Activated T-cell treated with anti-CD3 and anti-CD28 coated beads, Interleukin-2, amount 50 U/mL, for 72 hours (primary cell): ENCODE measurements around the gene KCNQ4. TPM values are rescaled to one million over a fixed set of nuclear protein-coding genes. Genes with fewer than 3 reads are reported as not detected.
A peak's percentile ranks its signal among the peaks of the same experiment; 100 is the strongest.

Source experiments
- ATAC-seq, 2 donors: fragments of 150-1000 bp; cut with Tn5 transposase; replicated peaks in 1 of 2; 2 replicates each; pipeline ENCODE4 v1.10.0; 2021; ENCODE audit warnings: moderate library complexity in 2 of 2, mild to moderate bottlenecking in 1 of 2
- DNase-seq, 2 donors: peaks; one replicate each; pipeline ENCODE4 v3.0.0; 2021 to 2022; ENCODE audit warnings: mixed read lengths in 1 of 2
- H3K27ac Mint-ChIP-seq: one replicate; pipeline ENCODE4 v1.8.0; 2022; ENCODE audit warnings: mild to moderate bottlenecking, moderate library complexity, mixed read lengths
- H3K27me3 Mint-ChIP-seq: one replicate; pipeline ENCODE4 v1.8.0; 2022; ENCODE audit warnings: low read depth, mixed read lengths
- H3K36me3 Mint-ChIP-seq, 2 donors: one replicate each; pipeline ENCODE4 v1.8.0; 2022; ENCODE audit warnings: mixed read lengths in 2 of 2, mild to moderate bottlenecking in 1 of 2; ENCODE audit not compliant: insufficient read depth in 2 of 2
- H3K4me1 Mint-ChIP-seq: one replicate; pipeline ENCODE4 v1.8.0; 2022; ENCODE audit warnings: low read depth, mixed read lengths
- H3K4me3 Mint-ChIP-seq, 2 donors: one replicate each; pipeline ENCODE4 v1.8.0; 2022; ENCODE audit warnings: mild to moderate bottlenecking in 2 of 2, mixed read lengths in 2 of 2, moderate library complexity in 2 of 2
- H3K9me3 Mint-ChIP-seq, 2 donors: one replicate each; pipeline ENCODE4 v1.8.0; 2022; ENCODE audit warnings: mixed read lengths in 2 of 2
- total RNA-seq, 2 donors: library from RNA; stranded (reverse); gene quantifications; one replicate each; pipeline ENCODE4 v1.2.3, GENCODE V29; 2022

The KCNQ4 gene
- total RNA-seq, 2 donors from 2014 or later, result 0.58 to 0.60 TPM

GRCh38 chr1:40873863-40874472 is 90.4 kb downstream of the KCNQ4 start:
- H3K36me3 Mint-ChIP-seq, result peaks cover 12 to 16% of the 10 kb centered on the region in 2 donors
- no peak for DNase-seq
- H3K4me1 Mint-ChIP-seq, result peaks cover 22% of the 10 kb centered on the region
- no peaks in the 10 kb centered on the region for H3K27me3 Mint-ChIP-seq
- no peak overlapping the region for H3K4me3 Mint-ChIP-seq
- H3K27ac Mint-ChIP-seq, result peak overlapping the region; percentile 8
- no peak for ATAC-seq
- H3K9me3 Mint-ChIP-seq, result peaks cover 6 to 10% of the 10 kb centered on the region in 2 donors

GRCh38 chr1:40876436-40876761 is 92.8 kb downstream of the KCNQ4 start:
- peak overlapping the region; percentile 30 for H3K27ac Mint-ChIP-seq
- H3K4me1 Mint-ChIP-seq, result peaks cover 22% of the 10 kb centered on the region
- DNase-seq (no peak), ATAC-seq (no peak)
- H3K4me3 Mint-ChIP-seq, result no peak overlapping the region
- no peaks in the 10 kb centered on the region for H3K27me3 Mint-ChIP-seq
- peaks cover 12 to 16% of the 10 kb centered on the region in 2 donors for H3K36me3 Mint-ChIP-seq
- peaks cover 6 to 10% of the 10 kb centered on the region in 2 donors for H3K9me3 Mint-ChIP-seq

DNA sequence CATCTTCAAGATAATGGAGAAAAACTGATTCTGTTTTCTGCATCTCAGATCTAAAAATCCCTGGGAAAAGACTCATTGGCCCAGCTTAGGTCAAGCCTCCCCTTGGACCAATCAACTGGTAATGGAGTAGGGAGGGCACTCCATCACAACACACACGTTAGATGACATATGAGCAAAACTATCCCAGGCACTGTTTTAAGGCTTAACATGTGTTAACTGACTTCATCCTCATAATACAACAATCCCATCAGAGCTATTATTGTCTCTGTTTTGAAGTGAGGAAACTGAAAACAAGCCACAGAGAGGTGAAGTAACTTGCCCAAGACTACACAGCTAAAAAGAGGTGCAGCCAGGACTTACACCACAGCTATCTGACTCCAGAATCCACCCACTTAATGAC is 93.3 kb downstream of the KCNQ4 start:
- Mint-ChIP-seq H3K4me1 (peaks cover 22% of the 10 kb centered on the region), H3K4me3 (no peak overlapping the region), H3K36me3 (peaks cover 12 to 16% of the 10 kb centered on the region in 2 donors), H3K27ac (no peak overlapping the region), H3K9me3 (peaks cover 6 to 10% of the 10 kb centered on the region in 2 donors), H3K27me3 (no peaks in the 10 kb centered on the region)
- ATAC-seq (no peak), DNase-seq (no peak)

- peak in 1 of 2 donors; percentile 16 for DNase-seq
- no peak overlapping the region for H3K27ac Mint-ChIP-seq
- peaks cover 6 to 10% of the 10 kb centered on the region in 2 donors for H3K9me3 Mint-ChIP-seq
- H3K27me3 Mint-ChIP-seq, result peaks cover 3% of the 10 kb centered on the region
- peaks cover 12 to 16% of the 10 kb centered on the region in 2 donors for H3K36me3 Mint-ChIP-seq
- no peak overlapping the region for H3K4me3 Mint-ChIP-seq
- H3K4me1 Mint-ChIP-seq, result peaks cover 22% of the 10 kb centered on the region
- peak in 1 of 2 donors; percentile 27 for ATAC-seq
These were observed 94.1 kb downstream of the KCNQ4 start for GRCh38 chr1:40877698-40878097.

- DNase-seq (no peak), ATAC-seq (no peak)
- peaks cover 19% of the 10 kb centered on the region for H3K4me1 Mint-ChIP-seq
- no peak overlapping the region for H3K27ac Mint-ChIP-seq
- no peak overlapping the region for H3K4me3 Mint-ChIP-seq
- H3K9me3 Mint-ChIP-seq, result peaks cover 6 to 10% of the 10 kb centered on the region in 2 donors
- peaks cover 13% of the 10 kb centered on the region for H3K27me3 Mint-ChIP-seq
- peaks cover 12 to 16% of the 10 kb centered on the region in 2 donors for H3K36me3 Mint-ChIP-seq
These were observed 95.3 kb downstream of the KCNQ4 start for GRCh38 chr1:40878906-40879305.

GRCh38 chr1:40879482-40880175 is 96.0 kb downstream of the KCNQ4 start:
- Mint-ChIP-seq H3K27me3 (peaks cover 16% of the 10 kb centered on the region), H3K36me3 (peaks cover 12 to 16% of the 10 kb centered on the region in 2 donors), H3K9me3 (peaks cover 6 to 10% of the 10 kb centered on the region in 2 donors), H3K4me3 (no peak overlapping the region), H3K27ac (no peak overlapping the region), H3K4me1 (peaks cover 19% of the 10 kb centered on the region)
- ATAC-seq (no peak), DNase-seq (no peak)

DNA sequence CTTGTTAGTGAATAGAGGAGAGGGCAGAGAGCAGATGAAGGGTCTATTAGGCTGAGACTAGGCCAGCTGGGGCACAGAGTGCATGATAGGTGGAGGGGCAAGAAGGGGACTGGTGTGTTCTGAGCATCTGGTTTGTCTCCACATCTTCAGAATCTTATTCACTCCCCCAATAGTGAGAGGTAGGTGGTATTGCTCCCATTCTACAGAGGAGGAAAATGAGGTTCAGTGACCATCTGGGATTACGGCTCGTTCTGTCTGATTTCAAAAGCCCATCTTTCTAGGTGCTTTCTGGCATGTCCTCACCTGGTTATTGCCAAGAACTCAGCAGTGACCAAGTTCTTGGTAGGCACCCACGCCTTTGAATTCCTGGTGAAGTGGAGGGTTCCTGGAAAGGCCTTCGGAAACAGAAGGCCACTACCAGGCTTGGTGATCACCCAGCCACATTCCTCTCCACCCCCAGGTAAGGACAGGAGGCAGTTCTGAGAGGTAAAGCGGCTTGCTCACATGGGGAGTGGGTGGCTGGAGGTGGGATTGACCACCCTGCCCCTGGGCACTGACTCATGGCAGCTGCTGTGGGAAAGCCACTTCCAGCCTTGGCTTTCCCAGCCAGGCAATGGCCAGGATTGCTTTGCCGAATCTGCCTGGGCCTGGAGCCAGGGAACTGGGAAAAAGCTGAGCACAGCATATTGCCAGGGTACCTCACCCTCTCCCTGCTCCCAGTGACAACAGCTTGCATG is 97.4 kb downstream of the KCNQ4 start:
- H3K4me1 Mint-ChIP-seq, result peaks cover 8% of the 10 kb centered on the region
- H3K27ac Mint-ChIP-seq, result no peak overlapping the region
- peaks cover 7 to 8% of the 10 kb centered on the region in 2 donors for H3K36me3 Mint-ChIP-seq
- DNase-seq, result no peak
- peaks cover 26% of the 10 kb centered on the region for H3K27me3 Mint-ChIP-seq
- H3K9me3 Mint-ChIP-seq, result peaks cover under 1 to 5% of the 10 kb centered on the region in 2 donors
- no peak for ATAC-seq
- no peak overlapping the region for H3K4me3 Mint-ChIP-seq

- peaks cover 15% of the 10 kb centered on the region for H3K4me1 Mint-ChIP-seq
- no peaks in the 10 kb centered on the region for H3K9me3 Mint-ChIP-seq
- peaks cover 46% of the 10 kb centered on the region for H3K27me3 Mint-ChIP-seq
- no peaks in the 10 kb centered on the region for H3K36me3 Mint-ChIP-seq
- peak overlapping the region; percentile 17 to 71 for H3K4me3 Mint-ChIP-seq
- no peak for ATAC-seq
- DNase-seq, result no peak
- H3K27ac Mint-ChIP-seq, result no peak overlapping the region
These were observed 100.6 kb downstream of the KCNQ4 start for GRCh38 chr1:40884055-40884795.

- Mint-ChIP-seq H3K4me1 (peaks cover 15% of the 10 kb centered on the region), H3K27ac (peak overlapping the region; percentile 8), H3K9me3 (no peaks in the 10 kb centered on the region), H3K27me3 (peaks cover 46% of the 10 kb centered on the region), H3K4me3 (no peak overlapping the region), H3K36me3 (no peaks in the 10 kb centered on the region)
- DNase-seq (no peak), ATAC-seq (no peak)
These were observed 102.9 kb downstream of the KCNQ4 start for GRCh38 chr1:40886318-40887011.

DNA sequence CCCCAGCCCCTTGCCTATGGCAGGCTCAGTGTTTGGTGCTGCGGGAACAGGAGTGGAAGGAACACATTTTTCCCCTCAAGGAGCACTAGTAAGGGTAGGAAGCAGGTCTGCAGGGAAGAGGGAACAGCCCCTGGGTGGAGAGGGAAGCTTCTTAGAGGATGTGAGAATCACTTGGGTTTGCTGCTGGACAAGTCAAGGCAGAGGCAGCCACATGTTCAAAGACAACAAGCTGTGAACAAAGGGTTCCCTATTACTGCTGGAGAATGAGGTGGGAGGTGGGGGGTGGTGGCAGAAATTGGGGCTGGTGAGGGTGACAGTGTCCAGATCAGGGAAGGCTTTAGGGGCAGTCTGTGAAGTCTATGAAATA is 103.4 kb downstream of the KCNQ4 start:
- ATAC-seq, result no peak
- Mint-ChIP-seq H3K27me3 (peaks cover 46% of the 10 kb centered on the region), H3K36me3 (no peaks in the 10 kb centered on the region), H3K4me3 (no peak overlapping the region), H3K27ac (no peak overlapping the region), H3K9me3 (no peaks in the 10 kb centered on the region), H3K4me1 (peaks cover 15% of the 10 kb centered on the region)
- DNase-seq, result no peak

GRCh38 chr1:40887652-40888051 is 104.1 kb downstream of the KCNQ4 start:
- Mint-ChIP-seq H3K4me3 (no peak overlapping the region), H3K9me3 (no peaks in the 10 kb centered on the region)

More at GRCh38 chr1:40887652-40888051, 104.1 kb downstream of the KCNQ4 start:
- no peak for ATAC-seq
- Mint-ChIP-seq H3K27me3 (peaks cover 43% of the 10 kb centered on the region), H3K4me1 (peaks cover 15% of the 10 kb centered on the region), H3K27ac (no peak overlapping the region), H3K36me3 (no peaks in the 10 kb centered on the region)
- no peak for DNase-seq
